NT2/D1 (cell line): Measurements from ENCODE around the gene BSG.

ENCODE experiments used
- DNase-seq: peaks from one replicate; pipeline ENCODE4 v3.0.0-alpha.2; 2011; ENCODE audit warnings: low read depth, low spot score
- H3K27me3 ChIP-seq: 2 replicates; pipeline ENCODE4 v1.6.0; 2011; ENCODE audit warnings: mild to moderate bottlenecking; ENCODE audit not compliant: insufficient read length, insufficient read depth
- H3K36me3 ChIP-seq: 2 replicates; pipeline ENCODE4 v1.6.1; 2011; ENCODE audit warnings: mild to moderate bottlenecking, low read length, mixed read lengths; ENCODE audit not compliant: insufficient read depth, insufficient read length
- H3K4me1 ChIP-seq: 2 replicates; pipeline ENCODE4 v1.5.1; 2011; ENCODE audit not compliant: insufficient read depth, insufficient read length
- H3K4me3 ChIP-seq: 2 replicates; pipeline ENCODE4 v1.5.1; 2011; ENCODE audit warnings: low read depth; ENCODE audit not compliant: insufficient read length
- H3K9ac ChIP-seq: 2 replicates; pipeline ENCODE4 v1.6.0; 2011; ENCODE audit warnings: low read depth; ENCODE audit not compliant: insufficient read length
- H3K9me3 ChIP-seq: 2 replicates; pipeline ENCODE4 v1.5.1; 2011; ENCODE audit warnings: mild to moderate bottlenecking, low read length; ENCODE audit not compliant: insufficient read depth
- SUZ12 ChIP-seq: IDR thresholded peaks from 2 replicates; pipeline ENCODE4 v1.6.1; 2011; ENCODE audit not compliant: insufficient read length, insufficient read depth; ENCODE audit errors: extremely low read depth
- YY1 ChIP-seq: IDR thresholded peaks from 2 replicates; pipeline ENCODE4 v1.6.1; 2011; ENCODE audit not compliant: insufficient read length, insufficient read depth
- ZNF274 ChIP-seq: IDR thresholded peaks from 2 replicates; pipeline ENCODE4 v1.6.1; 2011; ENCODE audit warnings: mild to moderate bottlenecking, low read depth, low read length

Gene BSG

GRCh38 chr19:556611-557382 lies 15.6 kb upstream of the BSG start:
- Histone ChIP-seq H3K4me3 (no peak overlapping the region), H3K9ac (no peak overlapping the region), H3K27me3 (no peaks in the 10 kb centered on the region), H3K9me3 (peaks cover 7% of the 10 kb centered on the region; the same call in 1 of the 2 replicates), H3K36me3 (no peaks in the 10 kb centered on the region), H3K4me1 (peaks cover 15% of the 10 kb centered on the region)
- TF ChIP-seq SUZ12 (no peak), YY1 (no peak), ZNF274 (no peak)
- DNase-seq = no peak

- Histone ChIP-seq H3K9me3 (peaks cover 7% of the 10 kb centered on the region; the same call in 1 of the 2 replicates), H3K9ac (peak overlapping the region; percentile 59), H3K36me3 (no peaks in the 10 kb centered on the region), H3K4me3 (no peak overlapping the region), H3K4me1 (peaks cover 17% of the 10 kb centered on the region), H3K27me3 (no peaks in the 10 kb centered on the region)
- no peak for DNase-seq
- TF ChIP-seq ZNF274 (no peak), SUZ12 (no peak), YY1 (no peak)
These were observed 13.5 kb upstream of the BSG start for GRCh38 chr19:558770-559439.

- DNase-seq = no peak
- Histone ChIP-seq H3K27me3 (no peaks in the 10 kb centered on the region), H3K4me1 (peaks cover 15% of the 10 kb centered on the region), H3K4me3 (no peak overlapping the region), H3K36me3 (no peaks in the 10 kb centered on the region), H3K9ac (no peak overlapping the region), H3K9me3 (peaks cover 7% of the 10 kb centered on the region; the same call in 1 of the 2 replicates)
- no peak for TF ChIP-seq YY1
- TF ChIP-seq SUZ12 = no peak
- no peak for TF ChIP-seq ZNF274
These were observed 12.3 kb upstream of the BSG start for GRCh38 chr19:560121-560520.

DNA sequence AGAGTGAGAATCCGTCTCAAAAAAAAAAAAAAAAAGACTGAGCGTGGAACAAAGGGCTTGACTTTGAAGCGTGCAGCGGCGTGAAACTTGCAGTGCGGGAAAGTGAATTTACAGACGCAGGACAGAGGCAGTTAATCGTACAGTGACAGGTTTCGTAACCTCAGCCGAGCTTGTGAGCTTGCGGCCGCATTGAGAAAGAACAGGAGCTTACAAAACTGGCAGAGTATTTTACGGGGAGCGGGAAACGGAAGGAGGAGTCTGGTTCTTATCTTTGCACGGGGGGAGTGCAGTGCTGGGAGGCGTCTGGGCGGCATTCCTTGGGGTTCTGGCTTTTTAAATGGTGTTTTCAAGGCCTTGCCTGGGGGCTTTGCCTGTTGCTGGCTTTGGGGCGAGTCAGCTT lies 6.0 kb upstream of the BSG start:
- H3K4me3 ChIP-seq = no peak overlapping the region
- H3K9me3 ChIP-seq = peaks cover 3% of the 10 kb centered on the region; the same call in 1 of the 2 replicates
- peak overlapping the region; percentile 42 for H3K9ac ChIP-seq
- peaks cover 6% of the 10 kb centered on the region for H3K4me1 ChIP-seq
- no peak for TF ChIP-seq SUZ12
- TF ChIP-seq YY1 = no peak
- TF ChIP-seq ZNF274 = no peak
- H3K36me3 ChIP-seq = no peaks in the 10 kb centered on the region
- no peak for DNase-seq
- peaks cover 5% of the 10 kb centered on the region for H3K27me3 ChIP-seq

- H3K36me3 ChIP-seq = no peaks in the 10 kb centered on the region
- H3K4me3 ChIP-seq = no peak overlapping the region
- H3K9me3 ChIP-seq = no peaks in the 10 kb centered on the region; the same call in 1 of the 2 replicates
- DNase-seq = no peak
- no peak for TF ChIP-seq SUZ12
- H3K27me3 ChIP-seq = peaks cover 6% of the 10 kb centered on the region
- H3K4me1 ChIP-seq = peaks cover 6% of the 10 kb centered on the region
- H3K9ac ChIP-seq = no peak overlapping the region
These were observed 5.6 kb upstream of the BSG start for GRCh38 chr19:566844-567243.

DNA sequence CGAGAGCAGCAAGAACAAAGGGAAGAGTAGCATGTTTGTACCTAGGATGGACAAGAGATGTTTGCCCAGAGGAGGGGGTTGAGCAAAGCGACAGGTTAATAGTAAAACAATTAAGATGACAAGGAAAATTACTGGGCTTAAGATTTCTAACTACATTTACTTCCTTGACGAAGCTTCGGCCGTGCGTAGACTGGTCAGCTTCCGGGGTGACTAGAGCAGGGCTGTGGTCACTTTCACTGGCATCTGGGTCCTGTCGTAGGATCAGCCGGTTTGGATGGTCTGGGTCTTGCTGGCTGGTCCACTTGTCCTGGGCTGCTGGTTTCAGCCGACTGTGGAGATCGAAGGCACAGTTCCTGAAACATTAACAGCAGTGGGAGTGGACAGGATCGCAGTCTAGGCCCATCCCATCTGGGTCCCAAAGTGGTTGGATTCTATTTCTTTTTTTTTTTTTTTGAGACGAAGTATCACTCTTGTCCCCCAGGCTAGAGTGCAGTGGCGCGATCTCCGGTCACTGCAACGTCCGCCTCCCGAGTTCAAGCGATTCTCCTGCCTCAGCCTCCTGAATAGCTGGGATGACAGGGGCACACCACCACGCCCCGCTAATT lies 5.0 kb upstream of the BSG start:
- peaks cover 6% of the 10 kb centered on the region for H3K27me3 ChIP-seq
- H3K9ac ChIP-seq = no peak overlapping the region
- H3K36me3 ChIP-seq = no peaks in the 10 kb centered on the region
- H3K4me1 ChIP-seq = peaks cover 5% of the 10 kb centered on the region
- no peaks in the 10 kb centered on the region; the same call in 1 of the 2 replicates for H3K9me3 ChIP-seq
- no peak overlapping the region for H3K4me3 ChIP-seq
- TF ChIP-seq ZNF274 (no peak), YY1 (no peak), SUZ12 (no peak)
- no peak for DNase-seq

- Histone ChIP-seq H3K4me3 (no peak overlapping the region), H3K36me3 (no peaks in the 10 kb centered on the region), H3K27me3 (peaks cover 6% of the 10 kb centered on the region), H3K4me1 (peaks cover 8% of the 10 kb centered on the region), H3K9me3 (no peaks in the 10 kb centered on the region; the same call in 1 of the 2 replicates), H3K9ac (no peak overlapping the region)
- TF ChIP-seq SUZ12 (no peak), YY1 (no peak), ZNF274 (no peak)
- no peak for DNase-seq
These were observed 2.1 kb upstream of the BSG start for GRCh38 chr19:570251-570686.
